Memory B cell (primary cell): ENCODE results near the gene TCF4.

Experiments used
- ATAC-seq: fragments of 150-1000 bp; cut with Tn5 transposase; 2 replicates; pipeline ENCODE4 v1.10.0; 2021; ENCODE audit warnings: low read depth, mild to moderate bottlenecking, moderate library complexity
- DNase-seq, 2 donors: peaks; one replicate each; pipeline ENCODE4 v3.0.0; 2022; ENCODE audit warnings: low spot score in 2 of 2
- H3K27ac Mint-ChIP-seq: one replicate; pipeline ENCODE4 v1.8.0; 2022; ENCODE audit warnings: mild to moderate bottlenecking, moderate library complexity, mixed read lengths
- H3K27me3 Mint-ChIP-seq: one replicate; pipeline ENCODE4 v1.8.0; 2022; ENCODE audit warnings: mixed read lengths
- H3K36me3 Mint-ChIP-seq: one replicate; pipeline ENCODE4 v1.8.0; 2022; ENCODE audit warnings: mild to moderate bottlenecking, mixed read lengths
- H3K4me1 Mint-ChIP-seq: one replicate; pipeline ENCODE4 v1.8.0; 2022; ENCODE audit warnings: mixed read lengths
- H3K4me3 Mint-ChIP-seq: one replicate; pipeline ENCODE4 v1.8.0; 2022; ENCODE audit warnings: mild to moderate bottlenecking, moderate library complexity, mixed read lengths
- H3K9me3 Mint-ChIP-seq: one replicate; pipeline ENCODE4 v1.8.0; 2022; ENCODE audit warnings: mixed read lengths

Gene TCF4

GRCh38 chr18:55256226-55256928 is 331.6 kb downstream of the TCF4 start:
- peaks cover 45% of the 10 kb centered on the region for H3K36me3 Mint-ChIP-seq

GRCh38 chr18:55253814-55254213 is 334.2 kb downstream of the TCF4 start:
- DNase-seq: no peak
- no peaks in the 10 kb centered on the region for H3K27me3 Mint-ChIP-seq
- H3K9me3 Mint-ChIP-seq: no peaks in the 10 kb centered on the region
- no peak overlapping the region for H3K27ac Mint-ChIP-seq
- peaks cover 26% of the 10 kb centered on the region for H3K4me1 Mint-ChIP-seq
- no peak for ATAC-seq
- no peak overlapping the region for H3K4me3 Mint-ChIP-seq
- peaks cover 45% of the 10 kb centered on the region for H3K36me3 Mint-ChIP-seq

More at GRCh38 chr18:55256226-55256928, 331.6 kb downstream of the TCF4 start:
- no peaks in the 10 kb centered on the region for H3K9me3 Mint-ChIP-seq
- H3K4me3 Mint-ChIP-seq: no peak overlapping the region
- peaks cover 13% of the 10 kb centered on the region for H3K4me1 Mint-ChIP-seq
- no peaks in the 10 kb centered on the region for H3K27me3 Mint-ChIP-seq
- peak overlapping the region; percentile 70 for H3K27ac Mint-ChIP-seq
- no peak for DNase-seq
- no peak for ATAC-seq

- Mint-ChIP-seq H3K27me3 (no peaks in the 10 kb centered on the region), H3K27ac (peak overlapping the region; percentile 61), H3K4me3 (peak overlapping the region; percentile 24), H3K36me3 (peaks cover 40% of the 10 kb centered on the region), H3K4me1 (peaks cover 32% of the 10 kb centered on the region), H3K9me3 (no peaks in the 10 kb centered on the region)
- no peak for ATAC-seq
- DNase-seq: no peak
These were observed 335.1 kb downstream of the TCF4 start for GRCh38 chr18:55252901-55253300.

GRCh38 chr18:55252053-55252675 is 335.8 kb downstream of the TCF4 start:
- no peak for DNase-seq
- Mint-ChIP-seq H3K27me3 (no peaks in the 10 kb centered on the region), H3K27ac (peak overlapping the region; percentile 61), H3K4me1 (peaks cover 40% of the 10 kb centered on the region), H3K36me3 (peaks cover 47% of the 10 kb centered on the region), H3K9me3 (no peaks in the 10 kb centered on the region), H3K4me3 (peak overlapping the region; percentile 69)
- peak; percentile 4 for ATAC-seq

- DNase-seq (no peak), ATAC-seq (no peak)
- Mint-ChIP-seq H3K4me1 (peaks cover 44% of the 10 kb centered on the region), H3K27ac (peak overlapping the region; percentile 61), H3K36me3 (peaks cover 42% of the 10 kb centered on the region), H3K9me3 (no peaks in the 10 kb centered on the region), H3K4me3 (peak overlapping the region; percentile 69), H3K27me3 (no peaks in the 10 kb centered on the region)
These were observed 336.6 kb downstream of the TCF4 start for GRCh38 chr18:55251254-55251971.

- H3K9me3 Mint-ChIP-seq: no peaks in the 10 kb centered on the region
- DNase-seq (no peak), ATAC-seq (no peak)
- peak overlapping the region; percentile 8 for H3K4me3 Mint-ChIP-seq
- peaks cover 48% of the 10 kb centered on the region for H3K4me1 Mint-ChIP-seq
- peaks cover 37% of the 10 kb centered on the region for H3K36me3 Mint-ChIP-seq
- peak overlapping the region; percentile 61 for H3K27ac Mint-ChIP-seq
- H3K27me3 Mint-ChIP-seq: no peaks in the 10 kb centered on the region
These were observed 337.2 kb downstream of the TCF4 start for GRCh38 chr18:55250768-55251173.

- DNase-seq (peak in 1 of 2 donors; percentile 15), ATAC-seq (peak; percentile 67)
- Mint-ChIP-seq H3K36me3 (peaks cover 34% of the 10 kb centered on the region), H3K27me3 (no peaks in the 10 kb centered on the region), H3K9me3 (no peaks in the 10 kb centered on the region), H3K4me3 (no peak overlapping the region), H3K27ac (peak overlapping the region; percentile 61), H3K4me1 (peaks cover 56% of the 10 kb centered on the region)
These were observed 338.4 kb downstream of the TCF4 start for GRCh38 chr18:55249550-55249949.

GRCh38 chr18:55248495-55248894 is 339.5 kb downstream of the TCF4 start:
- H3K9me3 Mint-ChIP-seq: no peaks in the 10 kb centered on the region
- H3K4me3 Mint-ChIP-seq: no peak overlapping the region
- DNase-seq: no peak
- H3K36me3 Mint-ChIP-seq: peaks cover 33% of the 10 kb centered on the region
- H3K27ac Mint-ChIP-seq: peak overlapping the region; percentile 61
- ATAC-seq: peak; percentile 64
- H3K27me3 Mint-ChIP-seq: no peaks in the 10 kb centered on the region
- H3K4me1 Mint-ChIP-seq: peaks cover 62% of the 10 kb centered on the region

- peaks cover 57% of the 10 kb centered on the region for H3K4me1 Mint-ChIP-seq
- peaks cover 34% of the 10 kb centered on the region for H3K36me3 Mint-ChIP-seq
- no peaks in the 10 kb centered on the region for H3K27me3 Mint-ChIP-seq
These were observed 341.0 kb downstream of the TCF4 start for GRCh38 chr18:55247032-55247431.

GRCh38 chr18:55246278-55246677 is 341.7 kb downstream of the TCF4 start:
- peaks cover 36% of the 10 kb centered on the region for H3K36me3 Mint-ChIP-seq
- DNase-seq: no peak
- no peak overlapping the region for H3K4me3 Mint-ChIP-seq
- ATAC-seq: peak; percentile 48
- H3K27me3 Mint-ChIP-seq: no peaks in the 10 kb centered on the region
- peak overlapping the region; percentile 76 for H3K27ac Mint-ChIP-seq
- H3K4me1 Mint-ChIP-seq: peaks cover 59% of the 10 kb centered on the region
- H3K9me3 Mint-ChIP-seq: no peaks in the 10 kb centered on the region

More at GRCh38 chr18:55247032-55247431, 341.0 kb downstream of the TCF4 start:
- Mint-ChIP-seq H3K4me3 (peak overlapping the region; percentile 19), H3K9me3 (no peaks in the 10 kb centered on the region), H3K27ac (peak overlapping the region; percentile 61)
- ATAC-seq: no peak
- no peak for DNase-seq

- Mint-ChIP-seq H3K4me3 (no peak overlapping the region), H3K4me1 (peaks cover 54% of the 10 kb centered on the region), H3K27ac (peak overlapping the region; percentile 76), H3K36me3 (peaks cover 35% of the 10 kb centered on the region), H3K27me3 (no peaks in the 10 kb centered on the region), H3K9me3 (no peaks in the 10 kb centered on the region)
- ATAC-seq (no peak), DNase-seq (no peak)
These were observed 342.8 kb downstream of the TCF4 start for GRCh38 chr18:55245211-55245614.

GRCh38 chr18:55244546-55244945 is 343.4 kb downstream of the TCF4 start:
- peaks cover 53% of the 10 kb centered on the region for H3K4me1 Mint-ChIP-seq

GRCh38 chr18:55243857-55244256 is 344.1 kb downstream of the TCF4 start:
- Mint-ChIP-seq H3K27ac (peak overlapping the region; percentile 76), H3K9me3 (no peaks in the 10 kb centered on the region), H3K27me3 (no peaks in the 10 kb centered on the region), H3K4me1 (peaks cover 51% of the 10 kb centered on the region), H3K4me3 (peak overlapping the region; percentile 18), H3K36me3 (peaks cover 33% of the 10 kb centered on the region)
- ATAC-seq: no peak
- no peak for DNase-seq

More at GRCh38 chr18:55244546-55244945, 343.4 kb downstream of the TCF4 start:
- H3K36me3 Mint-ChIP-seq: peaks cover 34% of the 10 kb centered on the region
- H3K9me3 Mint-ChIP-seq: no peaks in the 10 kb centered on the region
- ATAC-seq: no peak
- no peak for DNase-seq
- H3K4me3 Mint-ChIP-seq: no peak overlapping the region
- peak overlapping the region; percentile 76 for H3K27ac Mint-ChIP-seq
- H3K27me3 Mint-ChIP-seq: no peaks in the 10 kb centered on the region

- peaks cover 49% of the 10 kb centered on the region for H3K4me1 Mint-ChIP-seq
- H3K27ac Mint-ChIP-seq: peak overlapping the region; percentile 76
- H3K9me3 Mint-ChIP-seq: no peaks in the 10 kb centered on the region
- H3K27me3 Mint-ChIP-seq: no peaks in the 10 kb centered on the region
- ATAC-seq (no peak), DNase-seq (no peak)
- H3K4me3 Mint-ChIP-seq: no peak overlapping the region
- peaks cover 34% of the 10 kb centered on the region for H3K36me3 Mint-ChIP-seq
These were observed 344.7 kb downstream of the TCF4 start for GRCh38 chr18:55243255-55243654.
